Colonic mucosa (tissue), 4 donors: ENCODE results near the gene ADCYAP1R1. TPM values are rescaled to one million over a fixed set of nuclear protein-coding genes. Genes with fewer than 3 reads are reported as not detected.

ENCODE experiments used
- DNase-seq: peaks from one replicate; pipeline ENCODE4 v3.0.0-alpha.2; 2020
- H3K27ac ChIP-seq: fragments of 200-600 bp; one replicate; pipeline ENCODE4 v1.8.0; 2021
- H3K27me3 ChIP-seq: fragments of 200-600 bp; one replicate; pipeline ENCODE4 v1.8.0; 2021
- H3K36me3 ChIP-seq: fragments of 200-600 bp; one replicate; pipeline ENCODE4 v1.8.0; 2021
- H3K4me1 ChIP-seq: fragments of 200-600 bp; one replicate; pipeline ENCODE4 v1.8.0; 2021; ENCODE audit warnings: mild to moderate bottlenecking
- H3K4me3 ChIP-seq: fragments of 200-600 bp; one replicate; pipeline ENCODE4 v1.8.0; 2021
- H3K9ac ChIP-seq, 2 donors: one replicate each; pipeline ENCODE4 v1.7.0; 2013; ENCODE audit warnings: control low read depth in 2 of 2, low read depth in 2 of 2, low read length in 2 of 2
- H3K9me3 ChIP-seq: fragments of 200-600 bp; one replicate; pipeline ENCODE4 v1.8.0; 2021
- intact Hi-C: fragments of 100-400 bp; cut with DNase I; formaldehyde crosslinking; loops from one replicate; pipeline ENCODE4 v1.14.1; 2022
- total RNA-seq, 2 donors: library from RNA; stranded (reverse); fragmentation: NEBNext Ultra II Directional in 1 of 2; extraction: Animal tissue kit (Norgen Biotek cat#: 25700) in 1 of 2; gene quantifications; one replicate each; pipeline ENCODE4 v1.2.1, GENCODE V29; 2021
- TF ChIP-seq, protein P1 (sequence below): fragments of 200-600 bp; IDR thresholded peaks from one replicate; pipeline ENCODE4 v1.8.0; 2022; ENCODE audit warnings: antibody characterized with exemption, mild to moderate bottlenecking
- donor health status: healthy.
- donor health status: DM: no; HTN: no; CAD: no.
- donor health status: DM: no; HTN: no; CAD: no.

The ADCYAP1R1 gene
- total RNA-seq, 2 donors from 2014 or later: 0.37 to 0.90 TPM

DNA sequence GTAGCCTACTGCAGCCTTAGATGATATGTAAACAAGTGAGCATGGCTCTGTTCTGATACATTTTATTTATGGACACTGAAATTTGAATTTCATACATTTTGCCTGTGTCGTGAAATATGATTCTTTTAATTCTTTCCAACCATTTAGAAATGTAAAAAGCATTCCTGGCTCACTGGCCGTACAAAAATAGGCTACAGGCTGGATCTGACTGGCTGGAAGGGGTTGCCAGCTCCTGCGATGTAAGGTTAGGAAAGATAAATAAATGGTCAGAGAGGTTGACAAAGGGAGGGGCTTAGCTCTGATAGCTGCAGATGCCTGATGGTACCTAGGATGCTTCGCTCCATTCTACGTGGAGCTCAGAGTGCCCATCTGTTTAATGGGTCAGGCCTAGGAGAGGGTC lies 3.4 kb downstream of the ADCYAP1R1 start:
- H3K4me1 ChIP-seq: no peaks in the 10 kb centered on the region
- peaks cover 16% of the 10 kb centered on the region for H3K27me3 ChIP-seq
- TF ChIP-seq, protein P1, sequence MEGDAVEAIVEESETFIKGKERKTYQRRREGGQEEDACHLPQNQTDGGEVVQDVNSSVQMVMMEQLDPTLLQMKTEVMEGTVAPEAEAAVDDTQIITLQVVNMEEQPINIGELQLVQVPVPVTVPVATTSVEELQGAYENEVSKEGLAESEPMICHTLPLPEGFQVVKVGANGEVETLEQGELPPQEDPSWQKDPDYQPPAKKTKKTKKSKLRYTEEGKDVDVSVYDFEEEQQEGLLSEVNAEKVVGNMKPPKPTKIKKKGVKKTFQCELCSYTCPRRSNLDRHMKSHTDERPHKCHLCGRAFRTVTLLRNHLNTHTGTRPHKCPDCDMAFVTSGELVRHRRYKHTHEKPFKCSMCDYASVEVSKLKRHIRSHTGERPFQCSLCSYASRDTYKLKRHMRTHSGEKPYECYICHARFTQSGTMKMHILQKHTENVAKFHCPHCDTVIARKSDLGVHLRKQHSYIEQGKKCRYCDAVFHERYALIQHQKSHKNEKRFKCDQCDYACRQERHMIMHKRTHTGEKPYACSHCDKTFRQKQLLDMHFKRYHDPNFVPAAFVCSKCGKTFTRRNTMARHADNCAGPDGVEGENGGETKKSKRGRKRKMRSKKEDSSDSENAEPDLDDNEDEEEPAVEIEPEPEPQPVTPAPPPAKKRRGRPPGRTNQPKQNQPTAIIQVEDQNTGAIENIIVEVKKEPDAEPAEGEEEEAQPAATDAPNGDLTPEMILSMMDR: no peak
- no peak for DNase-seq
- H3K9ac ChIP-seq: no peak overlapping the region
- no peaks in the 10 kb centered on the region for H3K36me3 ChIP-seq
- no peak overlapping the region for H3K4me3 ChIP-seq
- intact Hi-C loops: no loop called here
- H3K27ac ChIP-seq: no peak overlapping the region
- H3K9me3 ChIP-seq: no peaks in the 10 kb centered on the region

DNA sequence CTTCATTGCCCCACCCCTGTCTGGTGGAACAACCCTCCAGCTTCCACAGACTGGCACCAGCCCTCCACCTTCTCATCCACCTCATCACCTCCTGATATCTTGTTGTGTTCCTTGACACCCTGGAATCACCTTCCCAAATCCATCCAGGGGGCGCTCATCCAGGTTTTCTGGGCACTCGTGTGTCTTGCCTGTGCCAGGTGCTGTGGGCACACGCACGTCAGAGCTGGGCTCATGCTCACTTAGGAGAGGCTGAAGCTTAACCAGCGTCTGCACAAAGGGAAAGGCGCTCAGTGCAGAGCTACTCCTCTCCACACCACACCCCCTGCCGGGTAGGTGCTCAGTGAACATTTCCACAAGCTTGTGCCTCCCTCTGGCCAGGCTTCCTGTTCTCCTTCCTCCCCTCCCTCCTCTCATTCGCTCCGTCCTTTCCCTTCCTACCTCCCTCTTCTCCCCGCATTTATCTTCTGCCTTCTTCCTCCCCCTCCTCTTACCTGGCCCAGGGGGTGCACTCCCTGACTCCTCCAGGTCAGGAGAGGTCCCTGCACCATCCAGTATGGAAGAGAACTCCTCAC lies 4.8 kb downstream of the ADCYAP1R1 start:
- intact Hi-C loops: no loop called here
- DNase-seq: no peak

DNA sequence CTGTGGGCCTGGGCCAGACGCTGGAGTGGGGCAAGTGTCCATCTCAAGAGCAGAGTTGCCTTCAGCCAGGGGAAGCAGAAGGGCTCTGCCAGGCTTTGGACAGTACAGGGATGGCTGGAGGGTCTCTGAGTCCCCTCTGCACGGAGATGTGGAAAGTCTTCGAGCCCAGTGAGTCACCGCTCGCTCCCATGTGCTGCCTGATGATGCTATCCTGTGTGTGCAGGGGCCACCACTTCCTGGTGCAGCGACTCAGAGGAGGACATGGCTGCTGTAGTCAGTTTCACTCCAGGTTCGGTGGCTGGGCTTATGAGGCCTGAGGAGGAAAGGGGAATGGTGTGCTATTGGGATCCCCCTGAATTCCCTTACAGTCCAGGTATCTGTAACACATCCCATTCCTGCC lies 6.0 kb downstream of the ADCYAP1R1 start:
- Histone ChIP-seq H3K4me3 (no peak overlapping the region), H3K36me3 (no peaks in the 10 kb centered on the region), H3K27ac (no peak overlapping the region), H3K9me3 (no peaks in the 10 kb centered on the region), H3K9ac (no peak overlapping the region), H3K4me1 (no peaks in the 10 kb centered on the region), H3K27me3 (peaks cover 3% of the 10 kb centered on the region)
- DNase-seq: no peak
- intact Hi-C loops: no loop called here
- TF ChIP-seq, protein P1: no peak

More for the DNA sequence above, 4.8 kb downstream of the ADCYAP1R1 start:
- Histone ChIP-seq H3K4me3 (no peak overlapping the region), H3K9ac (no peak overlapping the region), H3K4me1 (no peaks in the 10 kb centered on the region), H3K36me3 (no peaks in the 10 kb centered on the region), H3K27ac (no peak overlapping the region), H3K9me3 (no peaks in the 10 kb centered on the region), H3K27me3 (peaks cover 14% of the 10 kb centered on the region)
- TF ChIP-seq, protein P1: no peak

DNA sequence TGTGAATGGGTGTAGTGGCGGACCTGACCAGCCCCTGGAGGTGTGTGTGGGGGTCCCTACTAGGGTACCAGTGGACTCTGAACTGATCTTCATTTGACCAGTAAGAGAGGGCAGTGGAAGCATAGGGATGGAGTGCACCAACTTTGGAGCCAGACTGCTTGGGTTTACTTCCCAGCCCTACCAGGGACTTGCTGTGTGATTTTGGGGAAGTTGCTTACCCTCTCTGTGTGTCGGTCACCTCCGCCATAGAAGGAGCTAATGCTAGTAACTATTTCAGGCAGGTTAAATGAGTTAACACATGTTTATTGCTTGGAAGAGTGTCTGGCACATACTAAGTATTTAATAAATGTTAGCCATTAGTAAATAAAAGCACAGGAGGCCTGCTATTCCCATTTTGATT lies 6.6 kb downstream of the ADCYAP1R1 start:
- intact Hi-C loops: no loop called here
- TF ChIP-seq, protein P1: no peak

DNA sequence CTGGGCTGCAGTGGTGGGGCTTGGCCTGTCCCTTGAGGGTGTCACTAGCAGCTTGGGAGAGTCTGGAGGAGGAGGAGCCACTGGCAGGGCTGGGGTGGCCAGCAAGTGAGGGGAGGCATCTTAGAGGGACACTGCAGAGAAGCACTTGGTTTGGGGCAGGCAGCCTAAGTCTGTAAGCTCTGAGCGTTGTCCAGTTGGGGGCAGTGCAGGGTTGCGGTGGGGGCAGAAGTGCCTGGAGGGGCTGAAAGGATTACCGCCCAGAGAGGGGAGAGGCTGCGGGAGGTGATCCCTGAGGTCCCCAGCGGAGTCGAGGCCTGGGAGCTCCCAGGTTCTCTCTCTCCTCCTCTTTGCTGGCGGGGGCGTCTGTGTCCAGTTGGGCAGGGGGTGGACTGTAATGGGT lies 7.4 kb downstream of the ADCYAP1R1 start:
- TF ChIP-seq, protein P1: no peak
- Histone ChIP-seq H3K4me1 (no peaks in the 10 kb centered on the region), H3K27ac (no peak overlapping the region), H3K36me3 (no peaks in the 10 kb centered on the region), H3K4me3 (no peak overlapping the region), H3K9me3 (no peaks in the 10 kb centered on the region), H3K9ac (no peak overlapping the region), H3K27me3 (no peaks in the 10 kb centered on the region)
- intact Hi-C loops: no loop called here
- DNase-seq: no peak

More for the DNA sequence above, 6.6 kb downstream of the ADCYAP1R1 start:
- Histone ChIP-seq H3K27me3 (no peaks in the 10 kb centered on the region), H3K9ac (no peak overlapping the region), H3K4me1 (no peaks in the 10 kb centered on the region), H3K9me3 (no peaks in the 10 kb centered on the region), H3K27ac (no peak overlapping the region), H3K36me3 (no peaks in the 10 kb centered on the region), H3K4me3 (no peak overlapping the region)
- no peak for DNase-seq
